ENCODE results near the gene CYP27C1. TPM values are rescaled to one million over a fixed set of nuclear protein-coding genes. Genes with fewer than 3 reads are reported as not detected.
"Not testable (repeated sequence)": the region's sequence is repeated elsewhere in the genome, so short reads cannot be mapped to it uniquely, and the experiment has no call there.

Gene CYP27C1
- total RNA-seq, 4 donors from 2014 or later = 0.14 to 0.64 (median 0.20) TPM; not detected in 1

- in situ Hi-C loops (cut with MboI; ENCODE audit: low pct_ligation_motif_present in 1 of 4, low pct_unique_long_range_greater_than_20kb in 1 of 4, low sequenced_read_pairs in 3 of 4) (no loop called here), intact Hi-C loops (cut with DNase I; ENCODE audit: low total_unique reads) (no loop called here)
- DNase-seq = no peak
- H3K36me3 ChIP-seq = peaks cover 0 to 33% (median 14%) of the 10 kb centered on the region in 4 donors
- WGBS, 2 donors (ENCODE audit: low coverage in 1 of 2) = 95 to 100% methylated on average over 2 to 3 of the region's 3 CpGs
- TF ChIP-seq POLR2A (IDR thresholded peaks at IDR 0.05) = no peak
- no peak for TF ChIP-seq CTCF (IDR thresholded peaks at IDR 0.05)
- no peak for TF ChIP-seq POLR2AphosphoS5 (IDR thresholded peaks at IDR 0.05)
- TF ChIP-seq EP300 (IDR thresholded peaks at IDR 0.05; ENCODE audit: low read depth) = no peak
- H3K27me3 ChIP-seq = no peaks in the 10 kb centered on the region
- H3K4me3 ChIP-seq = no peak overlapping the region
- H3K27ac ChIP-seq = no peak overlapping the region
- no peaks in the 10 kb centered on the region for H3K9me3 ChIP-seq
- no peaks in the 10 kb centered on the region for H3K4me1 ChIP-seq
These were observed 36.3 kb upstream of the CYP27C1 start for GRCh38 chr2:127256381-127256780.

- no peak for TF ChIP-seq POLR2AphosphoS5 (IDR thresholded peaks at IDR 0.05)
- no peak for TF ChIP-seq CTCF (IDR thresholded peaks at IDR 0.05)
- no peak for TF ChIP-seq POLR2A (IDR thresholded peaks at IDR 0.05)
- no peak for TF ChIP-seq EP300 (IDR thresholded peaks at IDR 0.05; ENCODE audit: low read depth)
- in situ Hi-C loops (cut with MboI; ENCODE audit: low pct_ligation_motif_present in 1 of 4, low pct_unique_long_range_greater_than_20kb in 1 of 4, low sequenced_read_pairs in 3 of 4) (no loop called here), intact Hi-C loops (cut with DNase I; ENCODE audit: low total_unique reads) (no loop called here)
- Histone ChIP-seq H3K27ac (no peak overlapping the region), H3K9me3 (no peaks in the 10 kb centered on the region), H3K36me3 (peaks cover 0 to 28% (median 11%) of the 10 kb centered on the region in 4 donors), H3K4me3 (no peak overlapping the region), H3K4me1 (no peaks in the 10 kb centered on the region), H3K27me3 (no peaks in the 10 kb centered on the region)
- WGBS, 2 donors (ENCODE audit: low coverage in 1 of 2) = 74 to 96% methylated on average over 3 to 6 of the region's 6 CpGs
- DNase-seq = no peak
These were observed 35.6 kb upstream of the CYP27C1 start for GRCh38 chr2:127255721-127256120.

- Histone ChIP-seq H3K4me1 (no peaks in the 10 kb centered on the region), H3K36me3 (peaks cover 0 to 22% (median 8%) of the 10 kb centered on the region in 4 donors), H3K4me3 (no peak overlapping the region), H3K27me3 (no peaks in the 10 kb centered on the region), H3K9me3 (no peaks in the 10 kb centered on the region), H3K27ac (no peak overlapping the region)
- intact Hi-C loops (cut with DNase I; ENCODE audit: low total_unique reads) (no loop called here), in situ Hi-C loops (cut with MboI; ENCODE audit: low pct_ligation_motif_present in 1 of 4, low pct_unique_long_range_greater_than_20kb in 1 of 4, low sequenced_read_pairs in 3 of 4) (no loop called here)
- DNase-seq = no peak
- 63 to 84% methylated on average over 2 of the region's 2 CpGs for WGBS, 2 donors (ENCODE audit: low coverage in 1 of 2)
- TF ChIP-seq POLR2A (IDR thresholded peaks at IDR 0.05) (no peak), EP300 (IDR thresholded peaks at IDR 0.05; ENCODE audit: low read depth) (no peak), CTCF (IDR thresholded peaks at IDR 0.05) (no peak), POLR2AphosphoS5 (IDR thresholded peaks at IDR 0.05) (no peak)
These were observed 35.0 kb upstream of the CYP27C1 start for GRCh38 chr2:127255146-127255545.

- intact Hi-C loops (cut with DNase I; ENCODE audit: low total_unique reads) (no loop called here), in situ Hi-C loops (cut with MboI; ENCODE audit: low pct_ligation_motif_present in 1 of 4, low pct_unique_long_range_greater_than_20kb in 1 of 4, low sequenced_read_pairs in 3 of 4) (no loop called here)
- 67 to 69% methylated on average over 7 of the region's 7 CpGs for WGBS, 2 donors (ENCODE audit: low coverage in 1 of 2)
- no peak for DNase-seq
- Histone ChIP-seq H3K36me3 (peaks cover 0 to 16% (median 7%) of the 10 kb centered on the region in 4 donors), H3K27me3 (no peaks in the 10 kb centered on the region), H3K27ac (no peak overlapping the region), H3K4me3 (no peak overlapping the region), H3K4me1 (no peaks in the 10 kb centered on the region), H3K9me3 (no peaks in the 10 kb centered on the region)
- TF ChIP-seq EP300 (IDR thresholded peaks at IDR 0.05; ENCODE audit: low read depth) = no peak
- no peak for TF ChIP-seq POLR2A (IDR thresholded peaks at IDR 0.05)
- TF ChIP-seq POLR2AphosphoS5 (IDR thresholded peaks at IDR 0.05) = no peak
- no peak for TF ChIP-seq CTCF (IDR thresholded peaks at IDR 0.05)
These were observed 34.4 kb upstream of the CYP27C1 start for GRCh38 chr2:127254386-127254981.

- WGBS, 2 donors (ENCODE audit: low coverage in 1 of 2) = 44 to 59% methylated on average over 2 of the region's 2 CpGs
- H3K9me3 ChIP-seq; H3K27ac ChIP-seq; H3K4me1 ChIP-seq; H3K36me3 ChIP-seq; DNase-seq; intact Hi-C loops (cut with DNase I; ENCODE audit: low total_unique reads); H3K4me3 ChIP-seq; in situ Hi-C loops (cut with MboI; ENCODE audit: low pct_ligation_motif_present in 1 of 4, low pct_unique_long_range_greater_than_20kb in 1 of 4, low sequenced_read_pairs in 3 of 4); H3K27me3 ChIP-seq: not testable (repeated sequence)
These were observed 21.1 kb upstream of the CYP27C1 start for GRCh38 chr2:127241184-127241583.
